Measurements from ENCODE around the gene UFD1.
"Not testable (repeated sequence)": the region's sequence is repeated elsewhere in the genome, so short reads cannot be mapped to it uniquely, and the experiment has no call there.

UFD1 gene

DNA sequence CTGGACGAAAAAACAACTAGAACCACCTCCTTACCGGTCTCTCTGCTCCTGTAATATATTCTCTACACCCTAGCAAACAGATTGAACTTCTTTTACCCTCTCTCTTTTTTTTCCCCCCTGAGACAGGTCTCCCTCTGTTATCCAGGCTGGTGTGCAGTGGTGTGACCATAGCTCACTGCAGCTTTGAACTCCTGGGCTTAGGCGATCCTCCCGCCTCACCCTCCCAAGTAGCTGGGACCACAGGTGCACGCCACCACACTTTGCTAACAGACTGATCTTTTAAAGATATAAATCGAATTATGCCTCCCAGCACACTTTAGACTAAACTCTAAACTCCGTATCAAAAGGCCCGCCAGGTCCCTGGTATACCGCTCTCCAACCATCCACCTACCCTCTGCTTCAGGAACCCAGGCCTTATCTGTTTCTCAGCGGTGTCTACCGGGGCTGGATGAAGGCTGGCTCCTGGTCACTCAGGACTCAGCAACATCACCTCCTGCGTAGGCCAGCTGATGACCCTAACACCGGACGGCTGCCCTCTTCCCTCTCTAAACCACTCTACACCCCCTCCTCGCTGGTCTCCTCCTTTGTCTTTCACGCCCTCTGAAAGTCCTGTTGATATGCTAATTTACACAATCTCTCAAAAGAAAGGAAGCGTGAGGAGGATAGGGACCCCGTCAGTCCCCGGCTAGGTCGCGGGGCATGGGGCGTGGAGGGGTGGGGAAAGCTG lies 32.2 kb downstream of the UFD1 start:
- no peak for DNase-seq

DNA sequence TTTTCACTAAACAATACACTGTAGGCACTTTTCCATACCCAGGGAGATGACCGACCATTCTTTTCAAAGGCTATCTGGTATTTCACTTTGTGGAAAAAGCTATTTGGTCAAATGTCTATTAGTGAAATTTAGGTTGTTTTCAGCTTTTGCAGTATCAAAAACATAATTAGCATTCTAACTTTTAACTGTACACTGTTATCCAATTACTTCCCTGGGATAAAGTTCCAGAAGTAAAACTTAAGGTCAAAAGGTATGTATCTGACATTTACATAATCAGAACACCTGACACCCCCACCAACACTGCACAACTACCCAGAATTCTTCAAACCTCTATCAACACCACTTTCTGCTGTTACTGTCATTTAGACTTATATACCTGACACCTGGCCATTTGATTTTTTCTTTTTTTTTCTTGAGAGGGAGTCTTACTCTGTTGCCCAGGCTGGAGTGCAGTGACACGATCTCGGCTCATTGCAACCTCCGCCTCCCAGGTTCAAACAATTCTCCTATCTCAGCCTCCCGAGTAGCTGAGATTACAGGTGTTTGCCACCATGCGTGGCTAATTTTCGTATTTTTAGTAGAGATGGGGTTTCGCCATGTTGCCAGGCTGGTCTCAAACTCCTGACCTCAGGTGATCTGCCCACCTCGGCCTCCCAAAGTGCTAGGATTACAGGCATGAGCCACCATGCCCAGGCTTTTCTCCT lies 33.6 kb downstream of the UFD1 start:
- DNase-seq, result not testable (repeated sequence)

DNA sequence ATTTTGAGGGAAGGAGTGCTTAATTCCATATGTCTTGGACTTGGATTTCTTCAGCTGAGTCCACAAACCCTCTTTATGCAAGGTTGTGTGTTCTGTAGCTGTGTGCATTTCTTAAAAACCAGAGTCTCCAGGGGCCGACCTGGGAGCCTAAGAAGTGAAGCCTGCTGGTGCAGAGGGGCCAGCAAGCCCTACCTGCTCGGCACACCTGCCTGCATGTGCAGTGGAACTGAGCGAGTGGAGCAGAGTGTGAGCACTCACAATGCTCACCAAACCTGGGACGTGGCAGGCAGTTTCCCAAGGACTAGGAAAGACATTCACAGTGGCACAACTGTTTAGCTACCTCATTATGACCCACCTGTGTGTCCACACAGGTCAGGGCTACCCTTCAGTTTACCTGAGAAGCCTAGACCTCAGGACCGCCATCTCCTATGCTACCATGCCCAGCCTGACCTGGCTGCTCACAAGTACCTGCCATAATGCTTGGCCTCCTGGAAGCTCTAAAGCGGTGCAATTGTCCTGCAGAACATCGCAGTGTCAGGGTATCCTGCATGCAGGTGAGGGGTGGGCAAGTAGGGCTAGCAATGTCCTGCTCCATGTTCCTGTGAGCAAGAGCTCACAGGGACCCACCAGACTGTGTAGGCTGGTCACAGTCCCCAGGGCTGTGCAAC lies 35.3 kb downstream of the UFD1 start:
- DNase-seq, result no peak

DNA sequence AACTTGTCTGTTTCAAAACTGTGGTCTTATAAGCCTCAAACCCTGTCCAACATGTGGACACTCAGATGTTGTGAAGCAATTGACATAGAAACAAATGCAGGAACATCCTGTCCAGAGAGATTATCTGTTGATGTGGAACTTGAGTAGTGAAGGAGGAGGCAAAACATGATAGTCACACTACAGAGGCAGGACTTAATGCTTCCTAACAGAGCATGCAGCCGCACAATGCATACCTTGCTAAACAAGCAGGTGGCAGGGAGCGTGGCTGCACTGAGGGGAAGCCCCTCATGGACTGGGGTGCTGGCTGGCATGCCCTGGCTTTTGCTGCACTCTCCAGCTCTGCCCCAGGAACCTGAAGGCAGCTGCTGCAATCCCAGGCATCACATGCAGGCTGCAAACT lies 36.8 kb downstream of the UFD1 start:
- DNase-seq, result no peak

DNA sequence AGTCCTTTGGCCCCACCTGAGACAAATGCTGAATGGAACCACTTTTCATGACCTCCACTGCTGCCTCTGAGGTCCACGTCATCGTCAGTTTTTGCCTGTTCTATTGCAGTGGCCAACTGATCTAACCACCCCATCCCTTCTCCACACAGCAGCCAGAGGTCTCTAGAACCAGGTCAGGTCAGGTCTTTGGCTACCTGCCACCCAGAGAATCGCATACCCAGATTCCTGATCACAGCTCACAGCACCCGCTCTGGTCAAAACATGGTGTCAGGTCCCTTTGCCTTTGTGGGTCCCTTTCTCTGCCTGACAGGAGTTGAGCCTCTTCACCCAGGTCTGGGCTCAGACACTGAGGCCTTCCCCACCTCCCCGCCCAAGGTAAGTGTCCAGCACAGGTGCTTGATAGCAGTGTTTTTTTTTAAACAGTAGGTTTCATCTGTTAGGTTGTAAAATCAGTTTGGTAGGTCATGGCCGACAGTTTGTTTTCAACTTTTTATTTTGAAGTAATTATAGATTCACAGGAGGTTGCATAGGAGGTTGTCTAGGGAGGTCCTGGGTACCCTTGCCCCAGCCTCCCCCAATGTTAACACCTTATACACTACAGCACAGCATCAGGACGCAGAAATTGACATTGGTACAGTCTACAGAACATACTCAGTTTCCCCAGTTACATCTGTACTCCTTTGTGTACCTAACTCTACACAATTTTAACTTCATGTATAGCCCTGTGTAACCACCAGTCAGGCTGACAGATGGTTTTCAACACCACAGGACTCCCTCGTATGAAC lies 38.4 kb downstream of the UFD1 start:
- DNase-seq, result no peak

DNA sequence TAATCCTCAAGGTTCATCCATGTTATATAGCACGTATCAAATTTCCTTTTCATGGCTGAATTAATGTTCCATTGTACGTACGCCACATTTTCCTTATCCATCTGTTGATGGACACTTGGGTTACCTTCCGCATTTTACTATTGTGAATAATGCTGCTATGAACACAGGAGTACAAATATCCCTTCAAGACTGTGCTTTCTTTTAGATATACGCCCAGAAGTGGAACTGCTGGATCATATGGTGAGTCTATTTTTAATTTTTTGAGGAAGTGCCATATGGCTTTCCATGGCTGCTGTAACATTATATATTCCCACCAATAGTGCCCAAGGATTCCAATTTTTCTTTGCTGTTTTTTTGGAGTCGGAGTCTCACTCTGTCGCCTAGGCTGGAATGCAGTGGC lies 40.7 kb downstream of the UFD1 start:
- no peak for DNase-seq

DNA sequence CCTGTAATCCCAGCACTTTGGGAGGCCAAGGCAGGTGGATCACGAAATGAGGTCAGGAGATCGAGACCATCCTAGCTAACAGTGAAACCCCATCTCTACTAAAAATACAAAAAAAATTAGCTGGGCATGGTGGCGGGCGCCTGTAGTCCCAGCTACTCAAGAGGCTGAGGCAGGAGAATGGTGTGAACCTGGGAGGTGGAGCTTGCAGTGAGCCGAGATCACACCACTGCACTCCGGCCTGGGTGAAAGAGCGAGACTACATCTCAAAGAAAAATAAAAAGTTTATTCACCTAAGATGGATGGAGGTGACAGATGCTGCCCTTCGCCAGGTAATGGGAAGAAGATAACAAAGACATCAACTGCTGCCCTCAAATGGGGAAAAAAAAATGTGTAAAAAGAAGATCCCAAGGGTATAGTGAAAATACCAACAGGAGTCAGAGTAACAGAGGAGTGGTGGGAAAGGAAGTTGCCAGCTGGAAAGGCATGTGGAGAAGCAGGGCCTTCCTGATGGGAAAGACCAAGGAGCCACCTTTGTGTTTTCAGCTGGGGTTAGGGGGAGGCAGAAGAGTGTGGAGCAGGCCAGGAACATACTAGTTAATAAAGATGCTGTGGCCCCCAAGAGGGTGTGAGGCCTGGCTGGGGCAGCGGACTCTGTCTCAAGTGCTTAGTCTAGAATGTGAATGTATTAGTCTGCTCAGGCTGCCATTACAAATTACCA lies 42.4 kb downstream of the UFD1 start:
- DNase-seq, result not testable (repeated sequence)

DNA sequence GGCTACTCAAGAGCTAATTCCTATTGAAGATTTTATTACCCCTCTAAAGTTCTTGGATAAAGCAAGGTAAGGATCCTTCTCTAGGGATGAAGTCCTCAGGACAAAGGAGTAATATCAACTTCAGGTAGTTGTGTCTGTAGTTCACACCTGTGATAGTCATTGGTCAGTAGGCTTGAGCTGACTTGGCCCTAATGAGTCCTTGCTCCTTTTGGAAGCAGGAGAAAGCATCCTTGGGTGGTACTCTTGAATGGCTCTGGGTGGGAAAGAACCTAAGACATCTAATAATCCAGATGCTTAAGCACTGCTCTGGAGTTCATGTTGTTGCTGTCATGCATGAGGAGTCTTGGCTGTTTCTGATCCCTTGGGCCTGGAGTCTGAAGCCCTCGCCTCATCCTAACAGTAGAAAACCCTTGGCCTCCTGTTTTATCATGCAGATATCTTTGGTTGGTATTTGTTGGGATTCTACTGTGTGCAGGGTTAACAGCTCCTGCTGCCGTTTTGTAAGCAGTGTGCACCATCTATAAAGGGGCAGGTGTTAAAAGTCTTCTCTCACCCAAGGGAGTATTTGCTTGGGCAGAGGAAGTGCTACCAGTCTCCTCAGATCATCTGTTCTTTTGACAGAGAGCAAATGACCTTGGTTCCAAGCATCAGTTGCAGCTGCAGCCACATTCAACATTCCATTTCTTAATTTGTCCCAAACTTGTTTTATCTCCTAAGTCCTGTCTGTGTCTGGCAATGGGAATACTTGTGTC lies 44.0 kb downstream of the UFD1 start:
- no peak for DNase-seq

DNA sequence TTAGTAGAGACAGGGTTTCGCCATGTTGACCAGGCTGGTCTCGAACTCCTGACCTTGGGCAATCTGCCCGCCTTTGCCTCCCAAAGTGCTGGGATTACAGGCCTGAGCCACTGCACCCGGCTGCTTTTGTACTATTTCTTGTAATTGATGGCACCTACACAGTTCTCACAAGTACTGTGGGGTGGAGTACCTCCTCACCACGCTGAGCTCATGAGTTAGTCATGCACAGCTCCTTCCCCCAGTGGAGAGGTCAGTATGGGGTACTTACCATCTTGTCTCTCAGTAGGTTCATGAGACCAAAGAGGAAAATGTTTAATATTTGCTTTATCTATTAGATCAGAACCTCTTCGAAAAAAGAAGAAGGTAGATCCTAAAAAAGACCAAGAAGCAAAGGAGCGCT lies 44.6 kb downstream of the UFD1 start:
- no peak for DNase-seq

DNA sequence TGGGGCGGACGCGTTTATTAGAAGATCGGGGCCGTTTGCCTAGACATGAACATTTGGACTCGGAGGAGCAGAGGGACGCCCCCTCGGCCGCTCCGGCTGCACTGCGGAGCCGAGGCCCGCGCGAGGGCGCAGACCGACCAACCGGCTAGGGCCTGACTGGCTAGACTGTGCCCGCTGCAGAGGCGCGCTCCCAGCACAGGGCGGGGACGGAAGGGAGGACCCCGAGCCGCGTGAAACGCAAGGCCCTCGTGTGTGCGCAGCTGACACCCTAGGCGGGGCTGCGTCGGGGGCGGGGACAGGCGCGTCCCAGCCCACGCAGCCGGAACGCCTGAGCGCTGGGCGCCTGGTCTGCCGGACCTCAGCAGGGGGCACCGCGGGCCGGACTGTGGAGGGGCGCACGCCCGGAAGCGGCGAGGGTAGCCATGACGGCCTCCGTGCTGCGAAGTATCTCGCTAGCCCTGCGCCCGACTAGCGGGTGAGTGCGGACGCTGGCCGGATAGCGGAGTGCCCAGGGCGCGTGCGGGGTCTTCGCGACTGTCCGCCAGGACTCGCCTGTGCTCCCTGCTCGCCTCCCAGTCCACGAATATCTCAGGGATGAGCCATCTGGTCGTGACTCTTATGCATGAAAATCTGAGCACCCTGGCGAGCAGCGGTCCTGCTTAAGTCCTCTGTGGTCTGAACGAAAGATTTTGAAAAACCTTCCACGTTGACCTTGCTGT lies 46.7 kb downstream of the UFD1 start, which contains the start of gene MRPL40:
Gene MRPL40 (plus strand): TSS at position 413 of the 719 bp plus-strand sequence. CDS start 10 bp downstream, at position 423.
- DNase-seq, result peak; percentile 93

DNA sequence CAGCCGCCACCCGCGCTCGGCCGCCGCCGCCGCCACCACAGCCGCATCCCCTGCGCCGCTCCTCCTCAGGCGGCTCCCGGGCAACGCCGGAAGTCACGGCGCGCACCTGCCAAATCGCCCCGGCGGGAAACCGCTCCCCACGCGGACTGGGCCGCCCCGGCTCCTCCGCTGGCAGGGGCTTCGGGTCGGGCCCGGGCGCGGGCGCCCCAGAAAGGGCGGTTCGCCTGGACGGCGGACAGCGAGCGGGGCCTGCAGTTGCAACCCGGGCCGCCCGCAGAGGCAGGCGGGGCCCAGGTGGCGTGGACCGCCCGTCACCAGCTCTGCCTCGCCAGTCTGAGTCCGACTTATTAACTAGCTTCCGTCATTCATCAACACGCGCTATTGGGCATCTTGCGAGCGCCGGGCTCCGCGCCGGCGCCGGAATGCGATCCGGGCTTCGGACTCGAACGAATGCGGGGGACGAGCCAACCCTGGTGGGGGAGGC lies 47.3 kb downstream of the UFD1 start, which contains the start of gene HIRA:
Gene HIRA (minus strand): TSS at position 85 of the 484 bp plus-strand sequence. CDS start 257 bp downstream, outside the sequence.
- peak; percentile 86 for DNase-seq

DNA sequence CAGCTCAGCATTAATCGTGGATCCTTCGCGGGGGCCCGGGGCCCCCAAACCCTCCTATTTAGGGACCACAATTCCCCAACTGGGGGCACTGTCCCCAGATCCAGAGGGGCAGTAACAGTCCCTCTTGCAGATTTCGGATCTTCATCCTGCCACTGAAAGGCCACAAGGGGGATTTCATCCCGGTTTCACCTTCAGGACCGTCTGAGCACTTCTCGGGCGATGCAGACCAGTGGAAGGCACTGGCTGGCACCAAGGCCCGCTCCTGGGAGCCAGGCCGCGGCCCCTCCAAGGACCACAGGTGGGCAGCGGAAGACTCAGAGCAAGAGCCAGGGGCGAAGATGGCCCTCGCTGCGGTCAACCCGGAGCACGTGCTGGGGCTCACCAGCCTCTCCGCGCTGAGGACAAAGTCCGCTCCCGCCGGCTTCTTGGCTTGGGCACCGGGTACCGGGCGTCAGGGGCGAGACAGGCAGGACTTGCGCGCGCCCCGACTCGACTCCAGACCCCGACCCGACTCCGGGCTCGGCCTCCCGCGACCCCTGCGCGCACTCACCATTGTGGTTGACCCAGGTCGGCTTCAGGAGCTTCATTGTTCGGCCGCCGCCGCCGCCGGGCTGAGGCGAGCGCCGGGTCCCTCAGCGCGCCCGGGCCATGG lies 48.0 kb downstream of the UFD1 start:
- DNase-seq, result peak; percentile 23

DNA sequence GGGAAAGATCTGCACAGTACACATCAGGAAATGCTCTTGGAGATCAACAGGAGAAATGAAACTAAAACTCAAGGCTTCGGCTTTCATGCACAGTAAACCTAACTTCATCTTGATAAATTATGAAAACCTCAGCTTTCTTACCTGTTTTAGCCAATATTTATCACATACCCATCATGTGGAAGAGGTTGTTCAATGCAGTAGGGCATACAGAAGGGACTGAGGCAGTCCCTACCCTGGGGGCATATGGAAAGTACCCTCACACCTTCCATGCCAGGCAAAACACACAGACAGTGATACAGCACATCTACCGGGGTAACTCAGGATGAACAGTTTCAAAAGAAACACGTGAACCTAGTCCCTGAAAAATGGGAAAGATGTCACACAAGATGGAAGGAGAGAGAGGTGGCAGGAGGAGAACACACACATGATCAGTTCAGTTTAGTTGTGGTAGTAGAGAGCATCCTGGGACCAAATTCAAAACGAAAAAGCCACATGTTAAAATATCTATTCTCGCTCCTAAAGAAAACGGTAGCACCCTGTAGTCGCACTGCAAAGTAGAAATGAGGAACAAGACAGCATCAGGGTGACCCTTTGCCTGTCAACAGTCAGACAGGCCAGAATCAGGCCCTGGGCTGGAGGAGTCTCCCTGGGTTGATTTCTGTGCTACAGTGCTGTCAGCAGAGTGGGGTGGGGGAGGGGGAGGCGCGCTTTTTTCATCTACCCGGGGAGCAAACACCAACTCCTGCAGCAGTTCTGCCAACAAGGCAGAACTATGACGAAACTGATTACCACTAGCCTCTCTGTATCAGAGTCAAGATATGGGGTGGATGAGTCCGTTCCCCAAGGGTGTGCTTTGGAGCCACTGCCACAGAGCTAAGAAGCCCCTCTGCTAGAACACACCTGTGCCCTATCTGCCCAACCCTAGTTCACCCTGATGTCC lies 48.8 kb downstream of the UFD1 start:
- DNase-seq, result peak; percentile 57

DNA sequence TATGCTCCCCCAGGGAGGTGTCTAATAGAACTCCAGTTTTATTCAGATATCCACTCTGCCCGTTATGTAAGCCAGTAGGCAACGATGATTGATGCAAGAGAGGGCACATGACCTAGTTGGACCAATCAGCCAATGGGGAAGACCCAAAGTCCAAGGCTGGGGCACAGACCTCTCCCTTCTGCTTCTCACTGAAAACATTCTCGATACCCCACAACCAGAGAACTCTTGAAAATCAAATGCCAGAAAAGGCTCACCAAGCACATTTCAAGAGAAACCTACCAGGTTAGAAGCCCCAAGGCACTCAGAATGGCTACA lies 54.9 kb downstream of the UFD1 start:
- no peak for DNase-seq

DNA sequence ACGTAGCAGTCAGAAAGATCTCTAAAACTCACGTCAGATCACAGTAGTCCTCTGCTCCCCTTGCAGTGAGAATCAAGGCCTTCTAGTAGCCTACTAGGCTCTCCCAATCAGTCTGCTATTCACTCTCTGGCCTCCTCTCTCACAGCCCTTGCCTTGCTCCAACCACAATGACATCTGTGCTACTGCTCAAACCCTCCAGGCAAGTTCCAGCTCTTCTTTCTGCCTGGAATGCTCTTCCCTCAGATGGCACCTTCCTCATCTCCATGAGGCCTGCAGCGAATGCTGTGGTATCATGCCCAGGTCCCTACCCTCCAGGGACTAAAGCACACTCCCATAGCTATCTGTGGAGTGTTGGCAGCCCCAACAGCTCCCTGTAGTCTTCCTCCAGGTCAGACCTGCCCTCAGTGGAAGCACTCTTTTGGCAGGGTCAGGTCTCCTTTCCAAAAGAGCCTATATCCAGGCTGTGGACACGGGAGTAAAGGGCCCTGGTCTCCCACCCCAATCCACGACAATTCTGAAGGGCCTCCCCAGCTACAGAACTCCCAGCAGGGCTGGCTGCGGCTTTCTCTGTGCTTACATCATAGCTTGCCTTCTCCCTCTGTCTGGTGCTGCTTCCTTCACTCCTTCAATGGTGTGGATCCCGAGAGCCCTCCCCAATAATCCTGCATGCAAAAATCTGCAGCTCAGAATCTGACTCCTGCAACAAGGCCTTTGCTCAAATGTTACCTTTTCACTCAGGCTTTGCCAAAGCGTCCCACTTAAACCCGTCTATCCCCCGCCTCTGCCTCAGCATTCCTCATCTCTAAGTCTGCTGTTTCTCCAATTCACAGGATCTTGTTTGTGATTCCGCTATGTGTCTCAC lies 56.3 kb downstream of the UFD1 start:
- no peak for DNase-seq

DNA sequence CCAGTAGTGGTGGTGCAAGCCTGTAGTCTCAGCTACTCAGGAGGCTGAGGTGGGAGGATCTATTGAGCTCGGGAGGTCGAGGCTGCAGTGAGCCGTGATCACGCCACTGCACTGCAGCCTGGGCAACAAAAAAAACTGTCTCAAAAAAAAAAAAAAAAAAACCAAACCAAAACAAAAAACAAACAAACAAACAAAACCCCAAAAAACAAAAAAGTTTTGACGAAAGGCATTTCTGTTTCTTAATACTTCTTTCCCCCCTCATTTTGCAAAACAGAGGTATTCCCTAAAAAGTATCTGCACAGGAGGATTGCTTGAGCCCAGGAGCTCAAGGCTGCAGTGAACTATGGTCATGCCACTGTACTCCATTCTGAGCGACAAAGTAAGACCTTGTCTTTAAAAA lies 58.7 kb downstream of the UFD1 start:
- DNase-seq, result no peak

DNA sequence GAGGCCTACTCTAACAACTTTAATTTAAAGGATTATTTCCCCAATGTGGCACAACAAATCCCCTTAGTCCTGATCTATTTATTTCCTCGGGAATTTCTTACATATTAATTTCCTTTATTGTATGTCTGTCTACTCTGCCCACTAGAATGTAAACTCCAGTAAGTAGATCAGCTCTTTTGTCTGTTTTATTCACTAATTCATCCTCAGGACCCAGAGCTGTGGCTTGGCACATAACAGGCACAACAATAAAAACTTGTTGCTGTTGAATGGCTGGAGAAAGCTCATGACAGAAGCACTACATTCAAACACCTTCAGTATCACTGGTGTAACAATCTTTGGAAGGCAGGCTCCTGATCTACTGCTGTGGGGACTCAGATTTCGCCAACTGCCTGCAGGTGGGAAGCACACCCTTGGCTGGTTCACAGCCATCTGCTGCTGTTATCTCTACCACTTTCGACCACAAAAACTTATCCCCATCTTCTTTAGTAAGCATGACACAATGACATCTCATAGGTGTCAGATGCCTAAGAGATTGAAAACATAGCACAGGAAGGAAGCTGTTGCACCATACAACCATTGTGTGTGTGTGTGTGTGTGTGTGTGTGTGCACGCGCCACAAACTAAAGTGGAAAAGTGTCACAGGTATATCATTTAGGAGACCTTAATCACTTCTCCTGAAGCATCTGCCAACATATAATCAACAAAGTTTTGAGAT lies 59.4 kb downstream of the UFD1 start:
- DNase-seq, result peak; percentile 54

All from CD4-positive, alpha-beta T cell treated with Interleukin-17A for 4 hours (primary cell).